ENCODE data around the gene SLC8A2. TPM values are rescaled to one million over a fixed set of nuclear protein-coding genes. Genes with fewer than 3 reads are reported as not detected.
"Not testable (repeated sequence)": the region's sequence is repeated elsewhere in the genome, so short reads cannot be mapped to it uniquely, and the experiment has no call there.

The SLC8A2 gene
- polyA plus RNA-seq, 4 donors: 0.06 to 0.25 (median 0.20) TPM; not detected in 1

DNA sequence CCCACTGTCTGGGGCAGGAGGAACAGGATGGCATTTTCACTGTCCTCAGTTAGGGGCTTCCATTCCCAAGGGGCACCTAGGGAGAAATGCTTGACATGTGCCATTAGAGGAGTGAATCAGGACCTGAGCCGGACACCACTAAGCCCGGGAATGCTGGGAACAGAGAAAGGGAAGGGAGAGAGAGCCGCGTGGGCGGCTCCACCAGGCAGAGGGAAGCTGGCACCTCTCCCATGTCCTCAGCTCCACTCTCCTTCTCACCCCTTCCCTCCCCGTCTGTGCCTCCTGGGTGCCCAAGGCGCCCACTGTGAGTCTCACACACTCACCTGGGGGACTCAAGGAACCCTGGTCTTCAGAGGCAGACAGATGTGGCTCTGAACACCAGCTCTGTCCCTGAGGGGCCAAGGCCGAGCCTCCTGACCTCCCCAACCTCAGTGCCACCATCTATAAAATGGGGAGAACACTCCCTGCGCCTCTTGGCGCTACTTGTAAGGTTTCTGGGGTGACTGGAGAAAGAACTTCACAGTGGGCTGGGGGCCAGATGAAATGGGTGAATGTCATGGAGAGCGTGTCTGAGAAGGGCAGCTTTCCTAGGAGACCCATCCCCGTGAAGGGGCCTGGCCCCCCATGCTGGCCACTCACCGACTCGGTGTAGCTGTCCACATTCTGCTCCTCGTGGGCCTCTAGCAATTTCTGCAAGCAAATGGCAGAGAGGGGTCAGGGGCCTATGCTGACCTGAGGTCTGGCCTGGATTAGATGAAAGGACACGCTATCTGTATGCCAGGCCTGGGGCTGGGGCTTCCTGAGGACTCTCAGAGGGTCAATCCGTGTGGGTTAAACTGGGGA is 17.6 kb upstream of the SLC8A2 start:
- DNase-seq (ENCODE audit: low read depth in 4 of 4, low spot score in 3 of 4): no peak

DNA sequence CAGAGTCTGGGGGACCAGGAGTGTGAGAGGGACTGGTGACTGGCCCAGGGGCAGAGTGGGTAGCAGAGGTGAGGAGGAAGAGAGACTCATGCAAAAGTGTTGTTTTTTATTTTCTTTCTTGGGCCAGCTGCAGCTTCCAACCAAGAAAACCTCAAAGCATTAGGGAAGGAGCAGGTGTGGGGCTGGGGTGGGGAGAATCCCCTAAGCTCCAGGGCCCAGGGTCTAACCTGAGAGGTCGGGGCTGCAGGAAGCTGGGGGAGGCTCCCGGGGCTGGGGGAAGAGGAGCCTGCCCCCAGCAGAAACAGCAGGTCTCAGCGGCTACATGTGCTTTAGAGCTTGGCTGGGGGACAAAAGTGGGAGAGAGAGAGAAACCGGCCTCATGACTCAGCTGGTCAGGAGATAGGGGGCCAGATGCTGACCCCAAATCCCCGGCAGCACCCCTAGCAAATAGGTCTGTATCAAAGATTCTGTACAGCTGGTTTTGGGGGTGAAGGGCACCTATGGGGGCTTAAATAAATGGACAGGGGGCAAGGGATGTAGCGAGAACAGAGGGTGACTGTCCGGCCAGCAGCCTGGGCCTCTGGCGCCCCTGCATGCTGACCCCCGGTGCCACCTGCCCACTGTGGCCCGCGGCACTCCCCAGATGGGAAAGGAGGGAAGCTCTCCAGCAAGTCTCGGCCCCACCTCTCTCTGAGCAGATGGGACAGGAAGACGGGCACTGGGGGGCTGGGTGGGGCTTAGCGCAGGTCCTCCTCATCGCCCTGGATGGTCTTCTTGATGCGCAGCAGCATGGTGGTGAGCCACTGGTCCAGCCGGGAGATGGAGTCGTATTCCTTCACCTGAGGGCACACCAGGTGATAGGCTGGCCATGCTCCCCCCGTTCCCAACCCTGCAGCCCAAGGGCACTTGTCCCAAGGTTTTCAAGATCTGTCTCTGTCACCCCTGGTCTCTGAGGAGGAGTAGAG is 16.1 kb upstream of the SLC8A2 start:
- no peak for DNase-seq (ENCODE audit: low read depth in 4 of 4, low spot score in 3 of 4)

DNA sequence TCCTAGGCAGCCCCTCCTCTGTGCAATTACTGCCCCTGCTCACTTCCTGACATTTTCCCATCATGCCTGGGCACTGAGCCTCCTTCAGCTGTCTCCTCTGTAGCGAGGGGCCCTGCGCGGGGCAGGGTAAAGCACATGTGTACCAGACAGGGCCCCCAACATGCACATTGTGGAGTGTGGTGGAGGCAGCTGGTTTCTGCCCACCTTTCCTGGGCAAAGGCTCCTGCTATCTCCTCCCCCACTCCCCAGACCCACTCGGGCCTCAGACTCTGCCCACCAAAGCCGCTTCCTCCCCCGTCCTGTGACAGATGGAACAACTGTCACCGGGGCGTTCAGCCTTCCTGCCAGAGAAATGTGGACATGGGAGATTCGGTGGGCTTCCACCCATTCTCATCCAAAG is 15.2 kb upstream of the SLC8A2 start:
- no peak for DNase-seq (ENCODE audit: low read depth in 4 of 4, low spot score in 3 of 4)

DNA sequence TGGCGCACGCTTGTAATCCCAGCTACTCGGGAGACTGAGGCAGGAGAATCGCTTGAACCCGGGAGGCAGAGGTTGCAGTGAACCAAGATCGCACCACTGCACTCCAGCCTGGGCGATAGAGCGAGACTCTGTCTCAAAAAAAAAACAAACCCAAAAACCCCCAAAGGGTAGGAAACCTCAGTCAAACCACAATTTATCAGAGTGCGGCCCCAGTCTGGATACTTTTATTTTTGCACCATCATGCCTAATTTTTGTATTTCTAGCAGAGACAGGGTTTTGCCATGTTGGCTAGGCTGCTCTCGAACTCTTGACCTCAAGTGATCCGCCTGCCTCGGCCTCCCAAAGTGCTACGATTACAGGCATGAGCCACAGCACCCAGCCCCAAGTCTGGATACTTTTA is 14.5 kb upstream of the SLC8A2 start:
- not testable (repeated sequence) for DNase-seq (ENCODE audit: low read depth in 4 of 4, low spot score in 3 of 4)

DNA sequence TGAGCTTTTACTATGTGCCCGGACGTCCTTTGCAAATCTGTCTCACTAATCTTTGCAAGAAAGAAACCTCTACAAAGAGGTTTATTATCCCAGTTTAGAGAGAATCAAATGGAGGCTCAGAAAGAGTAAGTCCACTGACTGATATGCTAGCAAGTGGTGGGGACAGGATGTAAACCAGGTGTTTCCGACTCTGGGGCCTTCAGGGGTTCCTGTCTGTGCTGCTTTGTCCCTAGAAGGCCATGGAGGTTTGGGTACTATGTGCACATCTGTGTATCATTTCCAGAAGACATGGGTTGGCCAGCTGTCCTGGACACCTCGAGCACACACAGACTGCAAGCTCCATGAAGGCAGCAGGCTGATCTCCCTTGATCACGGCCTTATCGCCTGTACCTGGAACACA is 13.5 kb upstream of the SLC8A2 start:
- no peak for DNase-seq (ENCODE audit: low read depth in 4 of 4, low spot score in 3 of 4)

DNA sequence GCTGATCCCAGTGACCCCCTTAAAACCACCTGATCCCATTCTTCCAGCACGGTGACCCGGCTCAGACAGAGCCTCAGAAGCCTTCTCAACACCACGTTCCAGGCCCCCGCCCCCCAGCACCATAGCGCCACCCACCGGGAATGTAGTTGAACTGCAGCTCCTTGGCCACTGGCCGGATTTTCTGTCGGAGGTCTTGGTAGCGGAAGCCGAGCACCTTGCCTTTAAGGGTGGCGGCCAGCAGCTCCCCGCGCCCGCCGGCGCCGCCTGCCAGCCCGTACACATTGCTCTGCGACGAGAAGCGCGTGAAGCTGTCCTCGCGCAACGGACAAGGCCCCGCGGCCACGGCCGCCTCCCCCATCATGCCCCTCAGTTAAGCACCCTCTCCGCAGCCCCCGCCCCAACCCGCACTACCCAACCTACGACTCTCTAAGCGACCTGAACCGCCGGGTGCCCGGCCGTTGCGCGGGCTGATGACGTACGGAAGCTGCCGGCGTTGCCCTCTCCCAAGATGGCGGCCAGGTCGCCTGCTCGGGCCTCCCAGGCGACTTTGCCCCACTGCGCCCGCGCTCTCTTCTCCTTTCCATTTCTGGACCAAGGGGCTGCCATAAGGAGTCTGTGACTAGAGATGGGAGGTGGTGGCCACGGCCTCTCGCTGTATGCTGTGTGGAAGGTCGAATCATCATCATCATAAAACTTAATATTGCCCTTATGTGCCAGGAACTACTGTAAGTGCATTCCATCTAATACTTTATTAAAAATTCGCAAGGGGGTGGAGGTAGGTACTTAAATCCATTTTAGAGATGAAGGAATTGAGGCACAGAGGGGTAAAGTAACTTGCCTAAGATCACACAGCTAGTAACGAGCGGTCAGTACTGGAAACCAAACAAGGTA is 12.4 kb upstream of the SLC8A2 start, which contains the start of gene KPTN:
KPTN (minus strand) TSS at position 420 of the 891 bp plus-strand sequence; CDS start at position 361, 59 bp downstream.
- peak; percentile 64 to 87 (median 78) for DNase-seq (ENCODE audit: low read depth in 4 of 4, low spot score in 3 of 4)

DNA sequence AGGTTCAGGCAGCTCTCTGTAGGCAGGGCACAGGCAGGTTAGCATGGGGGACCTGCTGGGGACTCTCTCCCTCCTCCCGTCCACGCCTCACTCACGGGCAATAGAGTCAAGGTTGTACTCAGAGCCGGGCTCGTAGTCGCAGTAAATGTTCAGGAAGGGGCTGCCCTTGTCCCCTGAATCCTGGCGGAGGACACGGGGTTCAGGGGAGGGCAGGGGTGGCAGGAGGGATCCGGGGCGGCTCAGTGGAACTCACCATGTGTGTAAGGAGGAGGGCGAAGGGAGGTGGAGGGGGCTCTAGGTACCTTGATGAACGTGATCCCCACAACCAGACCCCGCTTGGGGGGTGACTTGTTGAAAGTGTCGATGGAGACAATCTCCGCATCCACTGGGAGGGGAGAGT is 11.5 kb upstream of the SLC8A2 start:
- DNase-seq (ENCODE audit: low read depth in 4 of 4, low spot score in 3 of 4): no peak

DNA sequence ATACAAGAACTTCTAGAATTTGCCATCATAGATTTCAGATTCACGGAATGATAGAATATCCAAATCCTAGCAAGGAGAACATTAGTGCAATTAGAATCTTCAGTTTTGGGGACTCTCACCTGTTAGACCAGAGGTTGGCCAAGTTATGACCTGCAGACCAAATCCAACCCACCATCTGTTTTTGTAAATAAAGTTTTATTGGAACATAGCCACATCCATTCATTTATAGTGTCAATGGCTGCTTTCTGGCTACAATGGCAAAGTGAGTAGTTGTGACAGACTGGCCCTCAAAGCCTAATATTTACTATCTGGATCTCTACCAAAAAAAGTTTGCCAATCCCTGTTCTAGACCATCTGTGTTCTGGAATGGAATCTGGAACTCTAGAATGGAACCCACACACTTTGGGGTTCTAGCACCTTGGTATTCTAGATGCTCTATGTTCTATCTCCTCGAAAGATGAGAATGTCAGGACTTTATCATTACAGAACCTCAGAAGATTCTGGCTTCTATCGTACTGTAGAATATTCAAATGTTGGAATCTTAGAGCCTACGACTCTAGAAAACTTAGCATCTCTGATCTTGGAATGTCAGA is 9.9 kb upstream of the SLC8A2 start:
- DNase-seq (ENCODE audit: low read depth in 4 of 4, low spot score in 3 of 4): no peak

DNA sequence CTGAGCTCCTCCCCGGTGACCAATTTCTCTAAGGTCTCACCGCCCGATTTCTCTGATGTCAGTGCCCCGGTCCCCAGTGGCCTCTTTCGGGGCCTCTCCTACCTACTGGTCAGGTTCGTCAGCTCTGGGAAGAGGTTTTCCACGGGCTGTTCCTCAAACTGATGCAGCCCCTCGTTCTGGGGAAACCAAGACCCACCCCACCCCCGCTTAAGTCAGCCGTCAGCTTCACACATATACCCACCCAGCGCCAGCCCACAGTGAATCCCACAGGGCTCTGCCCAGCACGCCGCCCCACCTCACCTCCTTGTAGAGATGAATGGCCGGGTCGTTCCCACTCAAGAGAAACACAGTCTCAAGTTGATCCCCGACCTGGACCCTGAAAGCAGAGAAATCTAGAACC is 9.0 kb upstream of the SLC8A2 start:
- DNase-seq (ENCODE audit: low read depth in 4 of 4, low spot score in 3 of 4): no peak

DNA sequence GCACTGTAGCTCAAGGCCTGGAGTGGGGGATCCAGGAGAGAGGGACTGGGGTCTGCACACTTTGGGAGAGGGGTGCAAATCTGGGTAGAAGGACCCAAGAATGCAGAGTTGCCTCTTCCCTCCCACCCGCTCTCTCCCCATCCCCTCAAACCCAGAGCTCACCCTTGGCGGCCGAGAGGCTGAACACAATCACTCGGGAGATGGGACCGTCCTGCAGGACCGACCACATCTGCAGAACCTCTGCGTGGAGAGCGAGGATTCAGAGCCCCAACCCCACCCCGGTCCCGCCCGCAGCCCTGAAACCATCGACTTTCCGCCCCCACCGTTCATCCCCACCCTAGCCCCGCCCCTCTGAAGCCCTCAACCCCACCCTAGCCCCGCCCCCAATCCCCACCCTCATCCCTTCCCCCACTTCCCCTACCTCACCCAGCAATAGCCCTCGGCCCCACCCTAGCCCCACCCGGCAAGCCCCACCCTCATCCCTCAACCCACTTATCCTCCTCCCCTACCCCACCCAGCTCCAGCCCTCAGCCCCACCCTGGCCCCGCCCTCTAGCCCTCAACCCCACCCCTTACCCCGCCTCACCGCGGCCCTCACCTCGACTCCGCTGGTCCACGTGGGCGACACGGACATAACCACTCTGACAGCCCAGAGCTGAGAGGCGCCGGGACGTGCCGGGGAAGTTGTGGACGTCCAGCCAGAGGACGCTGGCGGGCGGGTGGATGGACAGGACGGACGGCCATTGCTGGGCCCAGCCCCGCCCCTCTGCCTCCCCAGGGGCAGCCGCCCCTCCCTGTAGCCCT is 8.2 kb upstream of the SLC8A2 start:
- no peak for DNase-seq (ENCODE audit: low read depth in 4 of 4, low spot score in 3 of 4)

DNA sequence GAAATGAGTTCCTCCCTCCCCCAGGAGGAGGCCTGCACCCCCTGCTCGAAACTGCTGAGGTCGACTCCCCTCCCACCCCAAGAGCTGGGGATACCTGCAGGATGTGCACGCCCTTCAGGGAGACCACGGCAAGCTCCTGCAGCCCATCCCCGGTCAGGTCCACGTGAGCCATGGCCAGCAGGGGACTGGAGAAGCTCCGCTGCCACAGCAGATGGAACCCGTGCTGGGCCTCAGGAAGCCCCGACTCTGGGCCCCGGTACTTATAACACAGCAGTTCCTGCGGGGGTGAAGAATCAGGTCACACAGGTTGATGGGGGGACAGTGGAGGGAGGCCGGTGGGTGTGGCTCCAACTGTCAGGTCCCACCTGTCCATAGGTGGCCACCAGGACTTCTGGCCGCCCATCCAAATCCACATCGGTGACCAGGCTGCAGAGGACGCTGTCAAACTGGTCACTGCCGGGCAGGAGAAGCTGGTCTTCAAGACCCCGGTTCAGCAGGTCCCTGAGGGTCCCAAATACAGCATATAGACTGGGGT is 4.8 kb upstream of the SLC8A2 start:
- DNase-seq (ENCODE audit: low read depth in 4 of 4, low spot score in 3 of 4): no peak

DNA sequence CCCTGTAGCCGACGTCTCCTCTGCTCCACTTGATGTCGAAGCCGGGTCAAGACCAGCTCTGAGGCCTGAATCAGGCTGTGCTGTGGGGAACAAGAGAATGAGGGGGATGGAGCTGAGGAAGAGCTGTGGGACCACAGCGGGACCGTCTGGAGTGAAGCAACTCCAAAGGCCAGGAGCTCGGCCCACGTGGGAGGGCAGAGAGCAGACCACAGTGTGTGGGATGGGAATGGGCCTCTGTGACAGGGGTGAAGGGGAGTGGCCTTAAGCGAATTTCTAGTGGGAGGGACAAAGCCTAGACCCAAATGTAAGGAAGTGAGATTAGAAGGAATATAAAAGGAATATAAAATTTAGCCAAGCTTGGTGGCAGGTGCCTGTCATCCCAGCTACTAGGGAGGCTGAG is 3.8 kb upstream of the SLC8A2 start:
- DNase-seq (ENCODE audit: low read depth in 4 of 4, low spot score in 3 of 4): no peak

DNA sequence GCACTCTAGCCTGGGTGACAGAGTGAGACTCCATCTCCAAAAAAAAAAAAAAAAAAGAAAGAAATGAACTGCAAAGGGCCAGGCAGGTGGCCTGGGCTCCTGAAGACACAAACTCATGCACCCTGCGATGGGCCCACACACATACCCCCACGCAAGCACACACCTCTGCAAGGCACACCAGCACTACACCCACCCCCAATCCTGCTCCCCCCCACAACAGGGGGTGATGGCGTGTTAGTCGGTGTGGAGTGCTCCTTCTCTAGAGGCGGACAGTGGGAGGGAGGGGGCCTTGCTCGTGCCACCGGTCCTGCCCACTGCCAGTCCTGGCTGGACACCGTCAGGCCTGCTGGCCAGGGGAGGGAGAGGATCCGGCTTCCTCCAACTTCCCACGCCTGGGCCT is 1.6 kb upstream of the SLC8A2 start:
- no peak for DNase-seq (ENCODE audit: low read depth in 4 of 4, low spot score in 3 of 4)

DNA sequence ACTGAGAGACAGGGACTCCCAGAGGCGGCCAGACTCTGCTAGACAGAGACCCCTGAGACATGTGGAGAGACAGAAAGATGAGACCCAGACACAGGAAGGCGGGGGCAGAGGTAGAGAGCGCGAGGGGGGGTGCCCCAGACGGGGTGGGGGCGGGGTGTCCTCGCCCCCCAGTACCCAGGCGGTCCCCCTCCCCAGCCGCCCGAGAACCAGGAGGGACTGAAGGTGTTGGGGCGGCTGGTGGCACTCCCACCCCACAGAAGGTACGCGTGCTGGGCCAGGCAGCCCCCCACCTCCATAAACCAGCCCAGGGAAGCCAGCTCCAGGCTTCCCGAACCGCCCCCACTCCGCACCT is 336 bp downstream of the SLC8A2 start:
- no peak for DNase-seq (ENCODE audit: low read depth in 4 of 4, low spot score in 3 of 4)

DNA sequence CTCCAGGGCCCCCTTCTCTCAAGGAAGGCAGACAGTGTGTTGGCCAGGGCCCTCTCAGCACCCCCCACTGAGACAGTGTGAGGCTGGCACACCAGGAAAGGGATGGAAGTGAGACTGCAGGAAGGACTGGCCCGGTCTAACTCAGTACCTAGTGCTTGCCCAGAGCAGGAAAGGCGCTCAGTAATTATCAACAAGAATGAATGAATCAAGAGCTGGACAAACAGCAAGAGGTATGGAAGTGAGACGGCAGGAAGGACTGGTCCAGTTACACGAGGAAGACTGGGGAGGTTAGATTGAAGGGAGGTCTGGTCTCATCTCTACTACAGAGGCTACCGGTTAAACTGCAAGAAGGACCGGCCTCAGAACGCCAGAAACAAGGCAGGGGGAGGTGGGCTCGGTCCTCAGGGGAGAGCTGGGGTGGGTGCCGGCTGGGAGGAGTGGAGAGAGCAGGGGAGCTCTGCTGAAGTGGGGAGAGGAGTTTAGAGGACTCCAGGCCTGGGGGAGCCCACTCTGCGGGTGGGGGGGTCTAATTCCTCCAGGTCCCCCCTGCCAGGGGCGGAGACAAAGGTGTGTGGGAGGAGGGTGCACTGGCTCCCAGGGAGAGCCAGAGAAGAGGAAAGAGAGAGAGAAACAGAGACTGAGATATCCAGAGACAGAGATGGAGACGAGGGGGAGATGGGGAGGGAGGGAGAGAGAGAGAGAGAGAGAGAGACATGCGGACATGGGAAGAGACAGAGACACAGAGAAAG is 1.1 kb downstream of the SLC8A2 start:
- DNase-seq (ENCODE audit: low read depth in 4 of 4, low spot score in 3 of 4): no peak

DNA sequence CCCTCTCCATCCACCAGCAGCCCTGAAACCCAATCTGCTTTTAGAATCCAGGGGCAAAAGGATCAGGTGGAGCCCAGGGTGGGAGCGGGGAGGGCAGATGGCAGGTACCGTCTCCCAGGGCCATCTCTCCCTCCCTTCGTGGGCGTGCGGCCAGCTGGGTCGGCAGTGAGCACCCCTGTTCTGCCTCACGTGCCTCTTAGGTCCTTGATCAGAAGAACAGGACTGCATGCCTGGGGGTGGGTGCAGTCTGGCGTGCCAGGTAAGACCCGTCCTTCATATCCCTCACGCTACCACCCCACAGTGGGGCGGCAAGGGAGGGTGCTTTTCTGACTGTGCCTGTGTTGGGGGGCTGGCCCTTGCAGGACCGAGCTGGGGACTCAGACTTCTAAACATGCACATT is 2.0 kb downstream of the SLC8A2 start:
- no peak for DNase-seq (ENCODE audit: low read depth in 4 of 4, low spot score in 3 of 4)

DNA sequence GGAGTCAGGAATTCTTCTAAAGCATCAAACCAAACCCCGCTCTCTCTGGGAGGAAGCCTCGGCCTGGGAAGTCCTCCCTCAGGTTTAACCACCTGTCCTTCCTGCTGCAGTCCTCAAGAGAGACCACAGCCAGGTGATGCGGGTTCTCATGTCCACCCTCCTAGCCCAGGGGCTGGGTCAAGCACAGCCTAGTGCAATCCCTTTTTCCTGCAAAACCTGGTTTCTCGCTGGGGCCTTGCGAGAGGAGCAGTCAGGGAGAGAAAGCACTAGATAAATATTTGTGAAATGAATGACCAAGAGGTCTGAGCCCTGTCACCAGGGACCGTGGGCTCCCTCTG is 2.4 kb downstream of the SLC8A2 start:
- DNase-seq (ENCODE audit: low read depth in 4 of 4, low spot score in 3 of 4): no peak

DNA sequence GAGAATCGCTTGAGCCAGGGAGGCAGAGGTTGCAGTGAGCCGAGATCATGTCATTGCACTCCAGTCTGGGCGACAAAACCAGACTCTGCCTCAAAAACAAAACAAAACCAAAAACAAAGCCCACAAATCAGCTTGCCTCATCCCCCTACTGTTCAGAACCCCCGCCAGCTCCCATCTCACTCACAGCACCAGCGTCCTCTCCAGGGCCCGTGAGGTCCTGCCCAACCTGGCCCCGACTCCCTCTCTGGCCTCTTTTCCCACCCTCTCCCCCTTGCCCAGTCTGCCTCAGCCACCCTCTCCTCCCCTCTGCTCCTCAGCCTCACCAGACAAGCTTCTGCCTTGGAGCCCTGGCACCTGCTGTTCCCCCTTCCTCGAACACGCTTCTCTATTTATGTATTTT is 3.8 kb downstream of the SLC8A2 start:
- no peak for DNase-seq (ENCODE audit: low read depth in 4 of 4, low spot score in 3 of 4)

DNA sequence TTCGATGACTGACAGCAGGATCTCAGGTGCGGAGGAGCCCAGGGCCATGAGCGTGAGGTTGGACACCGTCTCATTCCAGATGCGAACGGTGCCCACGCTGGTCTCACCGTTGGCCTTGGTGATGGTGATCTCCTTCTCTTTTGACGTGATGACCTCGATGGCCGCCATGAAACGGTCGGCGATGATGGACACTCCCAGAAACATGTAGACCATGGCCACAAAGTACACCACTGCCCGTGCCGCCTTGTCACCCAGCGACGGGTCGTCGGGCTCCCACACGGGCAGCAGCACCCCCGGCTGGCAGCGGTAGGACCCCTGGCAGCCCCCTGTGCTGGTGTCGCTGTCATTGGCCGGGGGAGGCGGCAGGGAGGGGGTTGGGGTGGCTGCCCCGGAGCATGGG is 5.7 kb downstream of the SLC8A2 start:
- DNase-seq (ENCODE audit: low read depth in 4 of 4, low spot score in 3 of 4): no peak

All from right renal pelvis (tissue), 4 donors.